Stimulated activated naive CD4-positive, alpha-beta T cell (primary cell): Measurements from ENCODE around the gene TFAP2D.

Source experiments
- DNase-seq, 6 experiments: peaks; one replicate each; lab custom pipeline; 2025; lab: John Stamatoyannopoulos, UW

Gene TFAP2D

DNA sequence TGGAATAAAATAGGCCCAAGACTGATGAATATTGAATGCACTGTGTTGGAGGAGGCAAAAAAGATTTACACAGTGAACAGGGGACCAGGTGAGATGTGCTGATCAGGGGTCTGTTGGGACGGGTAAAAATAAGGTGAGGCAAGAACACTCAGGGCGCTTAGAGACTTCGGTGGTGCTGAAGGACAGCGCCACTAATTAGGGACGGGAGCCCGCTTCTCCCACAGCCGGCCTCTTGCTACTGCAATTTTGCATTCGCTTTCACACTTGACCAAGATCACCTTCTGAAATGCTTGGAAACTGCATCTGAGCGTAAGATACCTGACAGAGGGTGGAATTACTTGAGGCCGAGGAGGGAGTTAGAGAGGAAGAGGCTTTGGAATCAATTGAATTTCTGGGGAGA is 7.3 kb downstream of the TFAP2D start:
- DNase-seq = no peak

GRCh38 chr6:50721978-50722377 is 8.7 kb downstream of the TFAP2D start:
- no peak for DNase-seq

DNA sequence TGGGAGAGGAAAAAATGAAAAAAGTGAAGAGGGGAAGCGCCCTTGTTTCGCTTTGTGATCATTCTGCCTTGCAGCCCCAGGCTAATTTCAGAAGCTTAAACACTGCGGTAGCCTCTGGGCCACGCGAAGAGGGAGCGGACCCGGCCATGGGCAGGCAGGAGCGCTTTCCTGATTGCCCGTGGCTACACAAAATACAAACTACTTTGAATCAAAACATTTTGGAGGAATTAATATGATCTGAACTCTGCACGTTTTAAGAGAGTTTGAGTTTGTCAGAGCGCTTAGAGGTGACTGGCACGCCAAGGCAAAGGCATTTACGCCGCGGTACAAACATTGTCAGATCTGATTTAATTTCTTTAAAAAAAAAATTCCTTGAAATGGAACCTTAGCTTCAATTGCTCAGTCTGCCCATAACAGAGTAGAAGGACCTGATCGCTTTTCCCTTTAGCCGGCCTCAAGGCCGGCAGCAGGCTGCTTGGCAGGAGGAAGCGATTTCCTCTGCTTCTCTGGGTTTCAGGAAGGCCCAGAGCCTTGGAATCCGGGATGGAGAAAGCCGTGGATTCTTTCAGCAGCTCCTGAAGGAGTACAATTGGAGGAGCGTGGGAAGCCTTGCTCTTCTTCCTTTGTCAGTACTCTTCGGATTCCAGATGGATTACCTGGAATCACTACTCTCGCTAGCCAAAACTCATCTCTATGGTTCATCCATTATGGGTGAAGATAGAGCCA is 9.7 kb downstream of the TFAP2D start:
- no peak for DNase-seq

DNA sequence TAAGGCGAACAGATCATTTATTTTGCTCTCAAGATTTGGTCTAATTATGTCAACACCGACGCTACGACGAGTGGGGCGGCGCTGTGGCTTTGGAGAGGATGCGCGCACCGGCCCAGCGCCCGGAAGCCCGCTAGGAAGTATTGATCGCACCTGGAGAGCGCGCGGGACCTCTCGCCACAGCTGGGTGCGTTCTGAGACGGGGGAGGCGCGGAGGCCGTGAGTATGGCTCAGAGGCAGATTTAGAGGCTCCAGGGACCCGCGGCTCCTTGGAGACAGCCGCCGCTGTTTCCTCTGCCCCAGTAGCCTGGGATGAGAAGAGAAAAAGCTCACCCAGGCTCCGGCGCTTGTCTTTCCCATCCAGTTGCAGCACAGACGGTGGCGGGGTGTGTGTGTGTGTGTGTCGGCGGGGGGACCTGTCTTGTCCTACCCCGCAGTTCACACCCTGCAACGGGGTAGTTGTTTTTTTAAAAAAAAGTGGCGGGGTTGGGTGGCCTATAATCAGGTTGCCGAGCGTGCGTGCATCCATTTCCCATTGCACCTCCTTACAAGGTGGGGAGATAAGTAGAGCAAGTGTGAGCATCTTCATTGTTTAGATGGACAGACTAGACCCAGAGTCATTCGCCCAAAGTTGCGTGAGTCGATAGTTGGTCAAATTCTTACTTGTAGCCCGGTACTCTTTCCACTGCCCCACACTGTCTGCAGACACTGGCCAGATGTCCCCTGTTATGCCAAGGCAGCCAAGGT is 11.2 kb downstream of the TFAP2D start:
- no peak for DNase-seq

DNA sequence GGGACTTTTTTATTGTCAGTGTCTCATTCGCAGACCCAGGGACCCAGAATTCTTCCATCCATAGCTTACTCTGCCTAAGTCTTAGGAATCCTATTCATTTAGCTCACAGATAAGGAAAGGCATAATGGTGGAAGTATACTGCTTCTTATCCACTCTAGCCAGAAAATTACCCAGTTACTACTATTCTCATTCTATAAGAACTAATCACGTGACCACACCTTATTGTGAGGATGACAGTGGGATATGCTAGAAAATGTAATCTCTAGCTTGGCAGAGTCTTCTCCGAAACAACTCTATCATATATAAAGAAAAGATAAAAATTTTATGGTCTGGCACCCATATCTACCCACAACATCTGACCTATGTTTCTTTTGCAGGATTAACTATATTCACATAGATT is 21.2 kb downstream of the TFAP2D start:
- DNase-seq = no peak

DNA sequence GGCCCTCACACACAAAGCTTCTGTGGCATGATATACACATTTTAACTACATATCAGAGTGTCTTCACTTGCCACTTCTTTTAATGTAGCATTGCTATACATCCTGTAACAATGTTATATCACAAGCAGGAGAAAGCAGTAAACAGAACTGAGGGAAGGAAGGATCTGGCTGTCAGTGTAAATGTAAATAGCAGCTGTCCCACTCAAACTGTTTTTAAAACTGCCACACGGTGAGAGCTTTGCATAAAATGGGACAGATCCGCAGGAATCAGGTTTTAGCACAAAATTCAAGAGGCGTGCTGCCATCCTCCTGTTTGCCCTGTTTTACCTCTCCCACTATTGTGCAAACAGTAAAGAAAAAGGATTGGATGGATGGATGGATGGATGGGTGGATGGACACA is 28.8 kb downstream of the TFAP2D start:
- no peak for DNase-seq

- DNase-seq = no peak
Measured at GRCh38 chr6:50744976-50745375, 31.6 kb downstream of the TFAP2D start.

DNA sequence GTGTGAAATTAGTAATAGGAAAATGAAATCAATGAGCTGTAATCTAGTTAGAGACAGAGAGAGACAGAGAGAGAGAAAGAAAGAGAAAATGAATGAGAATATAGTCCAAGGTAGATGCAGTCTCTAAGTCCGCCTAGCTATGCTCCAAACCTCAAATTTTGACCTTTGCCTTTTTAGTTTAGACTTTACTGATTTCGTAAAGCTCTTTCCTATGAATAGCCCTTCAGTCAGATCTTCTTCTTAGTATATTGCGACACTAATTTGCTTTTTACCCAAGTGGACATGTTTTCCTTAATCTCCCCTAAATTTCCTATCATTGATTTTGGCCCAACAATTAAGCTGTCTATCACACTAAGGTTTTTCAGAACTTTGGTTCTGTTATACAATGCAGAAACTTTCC is 49.5 kb downstream of the TFAP2D start:
- DNase-seq = no peak

DNA sequence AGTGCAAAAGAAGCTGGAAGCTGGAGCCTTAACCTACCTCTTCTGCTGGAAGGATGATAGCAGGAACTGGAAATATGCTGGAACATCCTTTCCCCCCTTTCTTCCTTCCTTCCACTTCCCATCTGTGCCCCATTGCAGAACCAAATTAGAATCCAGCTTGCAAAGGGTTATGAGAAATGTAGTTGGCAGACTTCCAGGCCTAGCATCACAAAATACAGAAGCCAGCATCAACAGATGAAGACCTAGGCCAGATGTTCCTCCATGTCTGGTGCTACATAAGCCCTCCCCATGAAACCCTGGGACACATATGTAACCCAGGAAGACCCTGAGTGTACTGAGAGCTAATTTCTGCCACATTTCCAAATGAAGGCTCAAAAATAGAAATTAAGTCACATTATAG is 65.4 kb downstream of the TFAP2D start:
- DNase-seq = no peak

GRCh38 chr6:50780382-50780781 is 67.1 kb downstream of the TFAP2D start:
- DNase-seq = no peak

GRCh38 chr6:50785921-50786320 is 72.6 kb downstream of the TFAP2D start:
- DNase-seq = no peak

DNA sequence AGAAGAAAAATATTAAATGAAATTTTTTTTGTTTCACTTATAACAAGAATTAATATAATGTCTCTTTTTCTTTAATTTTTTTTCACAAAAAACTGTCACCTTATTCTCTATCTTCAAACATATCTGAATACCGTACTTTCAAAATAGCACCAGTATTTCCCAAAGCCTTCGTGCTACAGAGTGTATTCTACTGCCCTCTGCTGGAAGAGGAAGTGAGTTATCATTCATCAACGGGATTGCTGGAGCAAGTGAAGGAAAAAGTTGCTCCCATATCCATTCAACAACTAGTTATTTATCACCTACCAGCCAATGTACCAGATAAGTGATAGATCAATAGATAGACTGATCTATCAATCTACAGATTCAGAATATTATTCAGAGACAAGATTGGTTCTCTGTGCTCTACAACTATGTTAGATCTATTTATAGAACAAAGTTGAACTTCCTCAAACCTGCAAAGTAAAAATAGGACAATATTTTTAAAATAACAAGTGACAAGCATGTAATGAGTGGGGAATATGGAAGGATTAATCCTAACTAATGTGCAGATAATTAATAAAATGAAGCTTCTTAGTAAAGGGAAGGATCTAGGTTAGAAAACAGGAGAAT is 78.7 kb downstream of the TFAP2D start:
- DNase-seq = no peak

DNA sequence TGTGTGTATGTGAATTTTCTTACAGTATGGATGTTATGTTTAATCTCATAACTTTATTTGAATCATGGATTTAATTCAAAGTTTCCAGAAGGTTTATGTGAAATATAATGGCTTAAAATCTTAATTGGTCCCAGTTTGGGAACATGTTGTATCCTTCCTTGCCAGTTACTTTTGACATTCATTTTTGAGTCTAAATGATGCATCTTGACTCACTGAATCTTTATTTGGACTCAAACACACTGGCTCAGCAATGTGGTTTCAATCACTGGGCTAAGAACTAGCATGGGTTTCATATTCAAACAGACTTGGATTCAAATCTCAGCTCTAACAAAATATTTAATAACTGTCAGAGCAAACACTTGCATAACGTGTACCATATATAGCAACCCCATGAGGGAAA is 79.4 kb downstream of the TFAP2D start:
- DNase-seq = no peak

DNA sequence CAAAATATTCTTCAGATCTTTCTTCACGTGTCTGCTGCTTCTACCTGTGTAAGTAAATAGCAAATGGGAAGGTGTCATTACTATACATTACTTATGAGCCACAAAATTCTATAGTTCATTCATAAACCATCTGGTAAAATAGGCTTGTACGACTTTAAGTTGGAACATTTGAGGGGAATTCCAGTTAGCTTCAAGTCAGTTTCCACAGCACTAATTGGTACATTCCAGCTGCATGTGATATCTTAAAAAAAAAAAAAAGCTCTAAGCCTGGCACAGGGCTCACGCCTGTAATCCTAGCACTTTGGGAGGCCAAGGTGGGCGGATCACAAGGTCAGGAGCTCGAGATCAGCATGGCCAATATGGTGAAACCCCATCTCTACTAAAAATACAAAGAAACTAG is 82.2 kb downstream of the TFAP2D start:
- no peak for DNase-seq

GRCh38 chr6:50804283-50804682 is 91.0 kb downstream of the TFAP2D start:
- no peak for DNase-seq

DNA sequence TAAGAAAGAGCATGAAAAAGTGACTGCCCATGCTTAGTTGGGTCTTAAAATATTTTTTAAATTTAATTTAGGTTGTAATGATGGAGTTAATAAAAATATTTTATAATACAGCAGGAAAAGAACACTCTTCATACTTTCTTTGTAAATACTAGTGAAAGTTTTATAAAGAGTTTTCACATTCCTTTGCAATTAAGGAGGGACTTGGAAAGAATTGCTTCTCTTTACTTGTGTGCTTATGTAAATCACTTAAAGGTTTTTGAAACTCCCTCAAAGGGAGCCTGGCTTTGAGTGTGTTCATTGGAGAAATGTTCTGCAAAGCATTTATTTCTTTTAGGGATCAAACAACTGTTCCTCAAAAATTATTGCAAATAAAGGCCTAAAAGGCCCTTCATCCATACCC is 93.7 kb downstream of the TFAP2D start:
- DNase-seq = no peak

GRCh38 chr6:50815436-50816114 is 102.2 kb downstream of the TFAP2D start:
- no peak for DNase-seq

DNA sequence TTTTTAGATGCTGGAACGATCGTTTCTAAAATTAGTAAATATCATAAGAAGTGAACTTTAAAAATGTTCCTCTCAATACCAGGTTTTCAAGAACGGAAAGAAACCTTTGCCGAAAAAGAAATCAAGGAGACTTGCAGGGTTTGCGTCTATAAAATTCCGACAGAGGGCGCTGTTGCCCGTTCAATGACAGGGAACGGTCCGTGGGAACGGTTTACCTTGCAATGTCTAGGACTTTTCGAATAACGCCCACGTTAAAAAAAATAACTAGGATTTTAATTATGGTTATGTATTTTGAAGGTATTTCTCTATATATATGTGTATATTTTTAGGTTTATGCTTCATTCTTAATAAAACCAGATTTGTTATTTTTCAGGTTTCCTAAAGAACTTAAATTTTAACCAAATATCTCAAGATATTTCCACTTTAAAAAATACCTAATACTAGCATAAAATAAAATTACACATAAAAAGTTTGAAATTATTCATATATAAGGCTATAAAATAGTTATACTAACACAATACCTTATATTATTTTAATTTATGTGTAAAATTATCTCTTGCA is 102.9 kb downstream of the TFAP2D start:
- peak in 4 of 6 experiments; percentile 9 to 32 (median 16) for DNase-seq

- no peak for DNase-seq
Measured at GRCh38 chr6:50816947-50817645, 103.8 kb downstream of the TFAP2D start.

DNA sequence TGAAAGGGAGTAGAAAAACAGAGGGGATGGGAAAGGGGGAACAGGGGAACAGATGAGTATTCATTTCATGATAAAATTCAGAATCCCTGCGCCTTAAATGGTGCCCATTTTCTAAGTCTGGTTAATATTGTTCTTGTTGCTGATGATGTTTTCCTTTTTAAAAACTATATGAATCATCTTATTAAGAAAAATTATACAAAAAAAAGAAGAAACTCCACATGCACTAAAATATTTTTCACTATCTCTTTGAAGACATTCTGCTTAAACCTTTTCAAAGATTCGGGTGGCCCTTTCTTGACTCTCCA is 104.3 kb downstream of the TFAP2D start:
- no peak for DNase-seq

DNA sequence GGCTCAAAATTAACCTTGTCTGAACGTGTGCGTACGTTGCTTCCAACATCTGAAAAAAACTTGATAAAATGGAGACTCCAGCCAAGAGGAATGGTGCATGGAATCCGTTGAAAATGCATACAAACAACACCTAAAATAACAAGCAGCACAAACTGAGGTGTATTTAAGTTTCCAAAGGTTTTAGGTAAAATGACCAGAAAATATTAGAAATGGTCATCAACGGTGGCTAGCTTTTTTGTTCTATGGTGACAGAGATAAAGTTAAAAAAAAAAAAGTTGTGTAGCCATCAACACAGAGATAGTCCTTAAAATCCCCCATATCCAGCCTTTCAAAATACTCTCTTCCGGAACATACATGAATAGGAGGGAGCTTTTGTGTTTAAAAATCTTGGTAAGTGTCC is 104.7 kb downstream of the TFAP2D start:
- no peak for DNase-seq

DNA sequence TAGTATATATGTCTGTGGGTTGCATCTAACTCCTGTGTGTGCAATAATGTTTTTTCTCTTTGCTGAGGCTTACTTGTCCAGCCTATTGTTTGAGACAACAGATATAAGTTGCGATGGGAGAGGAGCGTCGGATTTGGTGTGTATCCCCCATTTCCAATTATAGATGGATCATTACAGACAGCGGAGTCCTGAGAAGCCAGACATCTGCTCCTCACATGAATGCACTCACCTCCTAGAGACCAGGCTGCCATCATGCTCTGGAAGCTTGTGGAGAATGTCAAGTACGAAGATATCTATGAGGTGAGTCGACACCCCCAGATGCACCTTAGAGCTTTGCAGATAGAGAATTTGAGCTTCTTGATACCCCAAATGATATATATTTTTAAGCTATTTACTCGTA is 105.3 kb downstream of the TFAP2D start, which contains the start of gene TFAP2B:
Gene TFAP2B, plus strand, starts transcription at position 199 of the 400 bp plus-strand sequence. Its CDS starts 21 bp downstream, at position 220.
- no peak for DNase-seq
